Stimulated activated naive CD8-positive, alpha-beta T cell treated with anti-CD3 and anti-CD28 coated beads, Interleukin-15, Interleukin-2, amounts not matched to agents 100 U/mL and 50 U/mL, for 24 hours (primary cell): Measurements from ENCODE around the gene ERV3-1.
"Not testable (repeated sequence)": the region's sequence is repeated elsewhere in the genome, so short reads cannot be mapped to it uniquely, and the experiment has no call there.

Source experiments
- ATAC-seq: fragments of 150-1000 bp; cut with Tn5 transposase; one replicate; pipeline ENCODE4 v1.10.0; 2021
- DNase-seq: peaks from one replicate; pipeline ENCODE4 v3.0.0; 2021

Gene ERV3-1

DNA sequence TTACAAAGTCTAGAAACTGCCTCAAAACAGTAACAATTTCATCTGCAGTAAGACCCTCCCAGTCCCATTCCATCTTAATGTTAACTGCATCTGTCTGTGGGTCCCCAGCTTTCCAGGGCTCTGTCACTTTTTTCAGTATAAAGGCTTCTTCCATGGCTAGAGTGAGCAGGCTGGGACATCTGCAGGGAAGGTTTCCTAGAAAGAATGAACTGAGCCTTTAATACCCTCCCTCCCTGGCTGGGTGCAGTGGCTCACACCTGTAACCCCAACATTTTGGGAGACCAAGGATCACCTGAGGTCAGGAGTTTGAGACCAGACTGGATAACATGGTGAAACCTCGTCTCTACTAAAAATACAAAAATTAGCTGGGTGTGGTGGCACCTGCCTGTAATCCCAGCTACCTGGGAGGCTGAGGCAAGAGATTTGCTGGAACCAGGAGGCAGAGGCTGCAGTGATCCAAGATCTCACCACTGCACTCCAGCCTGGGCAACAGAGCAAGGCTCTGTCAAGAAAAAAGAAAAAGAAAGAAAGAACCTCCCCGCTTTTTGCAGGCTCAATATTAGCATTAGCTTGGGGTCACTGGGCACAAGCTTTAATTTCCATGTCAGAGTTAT is 3.4 kb downstream of the ERV3-1 start:
- ATAC-seq (no peak), DNase-seq (no peak)

DNA sequence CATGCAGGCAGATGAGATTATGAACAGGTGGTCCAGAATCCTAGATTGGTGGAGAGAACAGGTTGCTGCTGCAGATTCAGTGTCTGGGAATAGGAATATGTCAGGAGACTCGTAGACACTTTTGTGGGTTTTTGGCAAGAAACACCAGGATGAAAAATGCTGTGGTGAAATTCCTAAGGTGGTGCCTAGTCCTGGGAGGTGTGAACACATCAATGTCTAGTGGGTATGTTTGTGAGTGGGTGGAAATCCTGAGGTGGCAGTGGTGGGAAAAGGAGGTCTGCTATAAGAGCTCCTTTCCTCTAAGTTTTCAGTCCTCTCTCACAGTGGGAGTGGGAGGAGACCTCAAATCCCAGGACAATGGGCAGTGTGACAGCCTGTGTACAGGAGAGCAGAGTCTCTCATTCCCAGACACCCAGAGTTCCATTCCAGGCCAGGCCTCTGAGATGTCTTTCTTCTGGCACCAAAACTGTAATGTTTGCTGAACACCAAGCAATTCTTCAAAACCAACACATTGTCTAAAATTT is 5.1 kb downstream of the ERV3-1 start:
- no peak for DNase-seq
- no peak for ATAC-seq

DNA sequence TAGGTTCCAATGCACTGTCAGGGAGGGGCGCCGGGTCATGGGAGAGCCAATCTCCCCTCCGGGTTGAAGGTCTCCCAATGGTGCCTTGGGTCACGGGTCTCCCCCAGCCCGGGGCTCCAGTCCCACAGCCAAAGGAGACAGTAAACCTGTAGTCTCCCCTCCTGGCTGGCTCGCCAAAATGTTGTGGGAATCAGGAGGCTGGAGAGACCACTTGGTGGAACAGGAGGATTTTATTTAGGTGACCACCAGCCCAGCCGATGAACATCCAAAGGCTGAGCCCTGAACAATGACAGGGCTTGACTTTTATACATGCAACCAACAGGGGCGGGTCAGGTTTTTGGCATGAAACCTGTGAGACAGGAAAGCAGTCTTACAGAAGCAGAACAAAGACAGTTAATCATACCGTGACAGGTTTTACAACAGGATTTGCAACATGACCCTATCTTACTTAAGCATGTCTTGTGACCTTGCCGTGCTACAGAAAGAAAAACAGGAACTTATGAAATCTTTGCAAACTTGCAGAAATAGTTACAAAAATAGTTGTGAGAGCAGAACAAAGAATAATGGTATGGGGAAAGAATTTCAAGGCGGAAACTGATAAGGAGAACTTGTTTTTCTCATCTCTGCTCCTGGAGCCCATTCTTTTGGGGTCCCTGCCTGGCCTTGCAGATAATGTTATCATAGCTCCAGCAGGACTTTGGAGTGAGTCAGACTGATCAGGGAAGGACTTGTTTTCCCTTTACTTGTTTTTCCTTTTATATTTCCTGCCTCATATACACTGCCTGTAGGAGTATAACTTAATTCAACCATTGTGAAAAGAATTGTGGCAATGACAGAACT is 7.1 kb downstream of the ERV3-1 start:
- DNase-seq (no peak), ATAC-seq (no peak)

DNA sequence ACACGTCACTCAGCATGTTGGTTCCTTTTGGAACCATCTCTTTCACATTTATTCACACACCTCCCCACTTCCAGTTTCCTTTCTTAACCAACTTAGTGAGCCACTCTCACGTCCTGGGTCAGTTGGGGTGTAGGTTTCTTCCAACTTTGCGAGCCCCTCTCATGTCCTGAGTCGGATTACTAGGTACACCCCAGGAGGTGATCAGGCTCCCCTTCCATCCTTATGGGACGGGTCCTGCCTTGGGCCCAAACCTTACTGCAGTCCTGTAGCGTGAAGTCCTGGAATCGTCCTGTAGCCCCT is 7.7 kb downstream of the ERV3-1 start:
- DNase-seq (no peak), ATAC-seq (no peak)

DNA sequence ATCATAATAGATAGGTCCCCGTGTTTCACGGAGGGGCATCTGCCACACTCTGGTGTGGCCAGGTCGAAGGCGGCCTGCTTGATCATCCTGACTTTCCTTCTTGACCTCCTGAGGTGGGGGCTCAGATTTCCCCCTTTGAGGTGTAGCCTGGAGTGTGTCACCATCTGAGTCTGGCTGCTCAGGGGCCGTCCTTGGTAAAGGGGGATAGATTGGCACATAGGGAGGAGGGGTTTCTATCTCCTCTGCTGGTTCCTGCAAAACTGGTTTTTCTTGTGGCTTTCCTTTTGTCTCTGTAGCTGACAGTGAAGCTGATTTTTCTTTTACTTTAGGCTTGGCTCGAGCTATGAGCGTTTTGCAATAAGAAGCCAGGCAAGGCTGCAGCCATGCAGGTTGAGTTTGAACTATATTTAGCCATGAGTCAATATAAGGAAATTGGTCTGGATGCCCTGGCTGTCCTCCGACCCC is 8.5 kb downstream of the ERV3-1 start:
- ATAC-seq (no peak), DNase-seq (no peak)

DNA sequence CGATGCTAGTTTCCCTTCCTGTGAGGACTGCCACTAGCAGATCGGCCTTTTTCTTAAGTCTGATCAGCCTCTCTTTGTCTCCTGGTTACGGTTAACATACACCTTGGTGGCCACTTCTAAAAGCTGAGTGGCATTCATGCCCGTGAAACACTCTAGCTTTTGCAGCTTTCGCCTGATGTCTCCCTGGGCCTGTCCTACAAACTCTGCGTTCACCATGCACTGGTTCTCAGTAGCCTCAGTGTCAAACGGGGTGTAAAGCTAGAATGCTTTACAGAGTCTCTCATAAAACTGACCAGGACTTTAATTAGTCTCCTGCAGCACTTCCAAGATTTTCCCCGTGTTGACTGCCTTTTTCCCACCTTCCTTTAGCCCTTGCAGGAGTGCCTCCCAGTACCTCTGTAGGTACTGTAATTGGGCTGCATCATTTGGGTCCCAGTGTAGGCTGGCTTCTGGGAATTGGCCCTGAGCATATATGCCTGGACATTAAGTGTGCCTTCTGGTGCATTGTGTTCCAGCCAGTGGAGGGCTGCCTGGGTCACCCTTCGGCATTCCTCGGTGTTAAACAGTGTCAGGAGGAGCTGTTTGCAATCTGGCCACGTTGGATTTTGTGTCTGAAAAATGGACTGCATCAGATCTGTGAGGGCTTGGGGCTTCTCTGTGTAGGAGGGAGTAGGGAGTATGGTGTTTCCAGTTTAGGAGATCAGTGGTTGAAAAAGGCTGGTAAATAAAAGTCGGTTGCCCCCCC is 9.2 kb downstream of the ERV3-1 start:
- no peak for DNase-seq
- ATAC-seq, result no peak

DNA sequence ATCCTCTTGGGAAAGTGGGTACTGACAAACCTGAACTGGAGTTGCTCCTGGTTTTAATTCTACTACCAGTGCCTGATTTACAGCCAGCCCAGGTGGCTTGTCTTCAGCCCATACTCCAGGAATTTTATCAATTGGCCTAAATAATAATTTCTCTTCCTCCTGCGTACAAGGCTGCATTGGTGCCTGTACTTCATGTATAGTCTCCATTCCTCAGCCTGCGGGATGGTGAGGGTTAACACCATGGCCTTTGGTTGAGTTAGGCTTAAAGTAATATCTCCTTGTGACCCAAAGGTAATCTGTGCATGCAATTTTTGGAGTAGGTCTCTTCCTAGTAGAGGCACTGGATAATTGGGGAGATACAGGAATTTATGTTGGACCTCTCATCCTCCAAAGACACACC is 10.2 kb downstream of the ERV3-1 start:
- ATAC-seq (no peak), DNase-seq (no peak)

DNA sequence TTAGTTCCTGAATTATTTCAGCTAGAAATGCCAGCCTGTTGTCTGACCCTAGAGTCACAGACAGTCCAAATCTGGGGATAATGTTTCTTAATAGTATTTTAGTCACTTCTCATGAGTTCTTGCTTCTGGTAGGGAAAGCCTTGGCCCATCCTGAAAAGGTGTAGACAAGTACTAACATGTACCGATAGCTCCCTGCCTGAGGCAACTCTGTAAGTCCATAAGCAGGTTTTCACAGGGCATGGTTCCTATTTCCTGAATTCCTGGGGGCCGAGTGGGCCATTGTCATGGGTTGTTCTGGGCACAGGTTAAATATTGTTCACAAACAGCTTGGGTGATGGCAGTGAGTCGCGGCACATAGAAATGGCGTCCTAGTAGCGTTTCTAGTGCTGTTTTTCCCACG is 12.6 kb downstream of the ERV3-1 start:
- ATAC-seq (no peak), DNase-seq (no peak)

DNA sequence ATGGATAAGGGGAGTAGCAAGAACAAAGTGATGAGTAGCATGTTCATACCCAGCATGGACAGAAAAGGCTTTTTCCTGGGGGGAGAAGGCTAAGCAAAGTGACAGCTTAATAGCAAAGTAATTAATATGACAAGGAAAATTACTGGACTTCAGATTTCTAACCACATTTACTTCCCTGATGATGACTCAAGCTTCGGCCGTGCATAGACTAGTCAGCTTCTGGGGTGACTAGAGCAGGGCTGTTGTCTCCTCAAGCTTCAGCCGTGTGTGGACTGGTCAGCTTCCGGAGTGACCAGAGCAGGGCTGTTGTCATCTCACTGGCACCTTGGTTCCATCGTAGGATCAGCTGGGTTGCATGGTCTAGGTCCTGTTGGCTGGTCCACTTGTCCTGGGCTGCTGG is 13.5 kb downstream of the ERV3-1 start:
- ATAC-seq (no peak), DNase-seq (no peak)

DNA sequence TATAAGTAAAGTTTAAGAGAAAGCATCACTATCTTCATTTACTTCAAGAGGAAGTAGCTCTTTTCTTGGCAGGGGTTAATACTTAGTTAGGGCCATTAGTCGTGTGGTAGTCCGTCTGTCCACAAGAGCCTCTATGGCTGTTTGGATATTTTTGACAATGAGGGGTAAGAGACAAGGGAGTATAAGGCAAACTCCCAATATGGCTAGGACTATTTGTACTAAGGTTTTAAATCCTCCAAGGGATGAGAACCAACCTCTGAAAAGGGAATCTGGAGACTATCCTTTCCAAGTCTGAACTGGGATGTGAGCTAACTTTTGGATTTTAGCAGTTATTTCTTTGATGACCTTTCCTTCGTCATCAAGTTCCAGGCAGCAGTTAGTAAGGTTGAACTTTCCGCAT is 15.6 kb downstream of the ERV3-1 start, which contains the start of gene ZNF117:
Gene ZNF117 (minus strand): TSS at position 101 of the 400 bp plus-strand sequence.
- ATAC-seq (no peak), DNase-seq (no peak)

DNA sequence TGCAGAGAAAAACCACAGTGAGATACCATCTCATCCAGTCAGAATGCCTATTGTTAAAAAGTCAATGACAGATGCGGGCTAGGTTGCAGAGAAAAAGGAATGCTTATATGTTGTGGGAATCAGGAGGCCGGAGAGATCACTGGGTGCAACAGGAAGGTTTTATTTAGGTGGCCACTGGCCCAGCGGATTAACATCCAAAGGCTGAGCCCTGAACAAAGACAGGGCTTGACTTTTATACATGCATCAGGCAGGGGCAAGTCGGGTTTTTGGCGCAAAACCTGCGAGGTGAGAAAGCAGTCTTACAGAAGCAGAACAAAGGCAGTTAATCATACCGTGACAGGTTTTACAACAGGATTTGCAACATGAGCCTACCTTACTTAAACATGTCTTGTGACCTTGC is 16.3 kb downstream of the ERV3-1 start:
- ATAC-seq (no peak), DNase-seq (no peak)

DNA sequence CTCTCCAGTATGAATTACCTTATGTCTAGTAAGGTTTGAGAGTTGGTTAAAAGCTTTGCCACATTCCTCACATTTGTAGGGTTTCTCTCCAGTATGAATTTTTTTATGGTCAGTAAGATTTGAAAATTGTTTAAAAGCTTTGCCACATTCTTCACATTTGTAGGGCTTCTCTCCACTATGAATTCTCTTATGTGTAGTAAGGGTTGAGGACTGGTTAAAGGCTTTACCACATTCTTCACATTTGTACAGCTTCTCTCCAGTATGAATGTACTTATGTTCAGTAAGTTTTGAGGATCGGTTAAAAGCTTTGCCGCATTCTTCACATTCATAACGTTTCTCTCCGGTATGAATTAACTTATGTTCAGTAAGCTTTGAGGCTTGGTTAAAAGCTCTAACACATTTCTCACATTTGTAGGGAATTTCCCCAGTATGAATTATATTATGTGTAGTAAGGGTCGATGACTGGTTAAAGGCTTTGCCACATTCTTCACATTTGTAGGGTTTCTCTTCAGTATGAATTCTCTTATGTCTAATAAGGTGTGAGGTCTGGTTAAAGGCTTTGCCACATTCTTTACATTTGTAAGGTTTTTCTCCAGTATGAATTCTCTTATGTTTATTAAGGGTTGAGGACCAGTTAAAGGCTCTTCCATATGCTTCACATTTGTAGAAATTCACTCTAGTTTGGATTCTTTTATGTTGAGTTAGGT is 27.8 kb downstream of the ERV3-1 start:
- ATAC-seq, result no peak
- no peak for DNase-seq

DNA sequence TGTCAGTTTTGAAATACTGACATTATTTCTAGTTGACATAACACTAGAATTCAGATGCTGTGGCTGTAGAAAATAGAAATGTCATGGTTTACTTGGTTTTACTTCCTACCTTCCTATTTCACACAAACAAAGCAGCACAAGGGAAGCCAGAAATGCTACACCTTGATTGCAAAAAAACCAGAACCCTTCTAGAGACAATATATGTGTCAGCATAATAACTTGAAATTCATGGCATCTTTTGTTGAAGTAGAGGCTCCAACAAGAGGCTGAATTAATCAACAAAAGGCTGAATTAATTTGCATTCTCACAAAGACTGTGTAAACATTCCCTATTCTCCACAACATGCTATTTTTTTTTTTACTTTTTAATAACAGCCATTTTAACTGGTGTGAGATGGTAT is 40.9 kb downstream of the ERV3-1 start:
- ATAC-seq, result no peak

DNA sequence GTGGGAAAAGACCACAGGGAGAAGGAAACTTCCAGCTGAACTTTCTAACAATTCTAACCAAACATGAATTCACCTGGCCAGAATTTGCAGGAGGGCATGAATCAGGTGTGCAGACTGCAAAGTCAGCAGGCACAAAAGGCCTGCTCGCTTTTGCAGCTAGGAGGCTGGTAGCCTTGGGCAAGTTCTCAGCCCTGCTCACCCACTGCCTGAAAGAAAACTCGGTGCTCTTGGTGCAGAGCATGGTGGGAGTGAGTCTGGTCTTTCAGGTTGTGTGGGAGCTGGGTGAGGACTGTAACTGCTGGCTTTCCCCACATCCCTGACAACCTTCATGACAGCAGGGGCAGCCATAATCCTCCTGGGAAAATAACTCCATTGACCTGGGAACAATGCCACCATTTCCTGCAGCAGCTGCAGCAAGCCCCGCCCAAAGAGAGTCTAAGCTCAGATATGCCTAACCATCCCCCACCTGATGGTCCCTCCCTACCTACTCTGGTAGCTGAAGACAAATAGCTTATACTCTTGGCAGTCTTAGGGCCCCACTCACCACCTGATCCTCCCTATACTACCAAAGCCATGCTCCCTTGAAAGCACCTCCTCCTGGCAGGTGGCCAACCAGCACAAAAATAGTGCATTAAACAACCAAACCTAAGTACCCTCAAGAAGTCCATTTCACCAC is 47.3 kb downstream of the ERV3-1 start:
- no peak for DNase-seq

More for the DNA sequence above, 40.9 kb downstream of the ERV3-1 start:
- DNase-seq, result no peak

DNA sequence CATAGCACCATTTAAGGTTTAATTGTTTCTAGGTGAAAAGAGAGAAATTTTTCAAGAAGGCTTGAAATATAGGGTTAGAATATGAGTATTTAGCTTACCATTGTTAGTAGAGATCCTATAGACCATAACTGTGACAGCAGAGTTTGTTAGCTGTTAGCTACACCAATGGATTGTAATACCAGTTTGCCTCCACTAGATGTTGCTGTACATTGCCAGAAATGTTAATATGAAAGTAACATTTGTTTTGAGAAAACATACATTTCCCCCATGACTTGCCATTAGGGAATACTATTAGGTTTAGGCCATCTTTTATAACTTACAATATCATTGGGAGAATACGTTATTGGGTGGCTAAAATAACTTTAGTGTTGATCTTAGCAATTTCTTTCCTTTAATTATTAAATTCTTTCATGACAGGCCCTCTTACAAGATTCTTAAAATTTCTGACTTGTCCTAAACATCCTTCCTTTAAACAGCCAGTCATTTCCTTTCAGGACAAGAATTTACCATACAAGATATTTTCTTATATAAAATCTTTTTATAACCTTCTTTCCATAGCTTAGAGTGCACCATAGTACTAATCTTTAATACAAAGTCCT is 55.1 kb downstream of the ERV3-1 start:
- no peak for ATAC-seq
- DNase-seq, result no peak

More for the DNA sequence above, 47.3 kb downstream of the ERV3-1 start:
- no peak for ATAC-seq

DNA sequence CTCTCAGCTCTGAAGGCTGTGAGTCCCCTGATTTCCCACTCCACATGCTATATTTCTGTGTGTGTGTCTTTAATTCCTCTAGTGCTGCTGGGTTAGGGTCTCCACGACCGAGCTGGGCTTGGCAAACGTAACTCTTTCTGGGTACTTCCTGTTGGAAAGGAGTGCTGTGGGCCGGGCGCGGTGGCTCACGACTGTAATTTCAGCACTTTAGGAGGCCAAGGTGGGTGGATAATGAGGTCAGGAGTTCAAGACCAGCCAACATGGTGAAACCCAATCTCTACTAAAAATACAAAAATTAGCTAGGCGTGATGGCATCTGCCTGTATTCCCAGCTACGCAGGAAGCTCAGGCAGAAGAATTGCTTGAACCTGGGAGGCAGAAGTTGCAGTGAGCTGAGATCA is 55.8 kb downstream of the ERV3-1 start:
- not testable (repeated sequence) for ATAC-seq

DNA sequence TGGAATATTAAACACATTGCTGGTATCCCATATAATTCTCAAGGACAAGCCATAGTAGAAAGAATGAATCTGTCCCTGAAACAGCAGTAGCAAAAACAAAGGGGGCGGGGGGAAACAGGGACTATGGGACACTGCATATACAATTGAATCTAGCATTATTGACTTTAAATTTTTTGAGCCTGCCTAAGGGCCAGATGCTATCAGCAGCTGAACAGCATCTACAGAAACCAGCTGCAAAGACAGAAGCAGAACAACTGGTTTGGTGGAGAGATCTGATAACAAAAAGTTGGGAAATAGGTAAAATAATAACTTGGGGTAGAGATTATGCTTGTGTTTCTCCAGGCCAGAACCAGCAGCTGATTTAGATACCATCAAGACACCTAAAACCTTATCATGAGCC is 57.7 kb downstream of the ERV3-1 start:
- ATAC-seq, DNase-seq: not testable (repeated sequence)

More for the DNA sequence above, 55.8 kb downstream of the ERV3-1 start:
- DNase-seq, result not testable (repeated sequence)

DNA sequence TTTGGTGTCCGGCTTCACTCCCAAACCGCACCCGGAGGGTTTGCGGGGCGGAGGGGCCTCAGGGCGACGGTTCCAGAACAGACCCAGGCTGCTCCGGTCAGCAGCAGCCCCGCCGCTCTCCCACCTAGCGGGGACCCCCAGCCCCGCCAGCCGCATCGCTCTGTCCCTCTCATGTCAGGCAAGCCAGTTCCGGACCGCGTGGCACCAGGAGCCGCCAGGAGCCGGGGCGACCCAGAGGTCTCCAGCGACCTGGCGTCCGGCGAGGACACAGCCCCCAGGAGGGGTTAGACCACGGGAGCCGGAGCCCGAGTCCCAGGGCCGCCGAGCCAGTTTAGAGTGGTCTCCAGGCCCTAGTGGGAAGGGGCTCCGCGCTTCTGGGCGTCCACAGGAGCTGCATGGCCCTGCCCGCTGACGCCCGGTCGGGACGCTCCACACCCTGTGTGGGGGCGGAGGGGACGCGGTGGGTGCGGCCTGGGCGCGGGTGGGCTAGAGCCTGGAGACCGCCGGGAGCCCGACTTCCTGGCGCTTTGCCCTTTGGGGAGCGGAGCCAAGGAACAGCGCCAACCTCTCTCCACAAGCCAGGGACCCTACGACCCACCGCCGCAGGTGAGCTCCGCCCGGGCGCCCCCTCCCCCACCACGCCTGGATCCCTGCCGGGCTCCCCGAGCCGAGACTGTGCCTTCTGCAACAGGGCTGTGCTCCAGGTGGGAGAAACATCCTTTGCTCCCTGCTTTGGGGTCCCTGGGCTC is 59.1 kb downstream of the ERV3-1 start:
- ATAC-seq, result no peak
- DNase-seq, result no peak

DNA sequence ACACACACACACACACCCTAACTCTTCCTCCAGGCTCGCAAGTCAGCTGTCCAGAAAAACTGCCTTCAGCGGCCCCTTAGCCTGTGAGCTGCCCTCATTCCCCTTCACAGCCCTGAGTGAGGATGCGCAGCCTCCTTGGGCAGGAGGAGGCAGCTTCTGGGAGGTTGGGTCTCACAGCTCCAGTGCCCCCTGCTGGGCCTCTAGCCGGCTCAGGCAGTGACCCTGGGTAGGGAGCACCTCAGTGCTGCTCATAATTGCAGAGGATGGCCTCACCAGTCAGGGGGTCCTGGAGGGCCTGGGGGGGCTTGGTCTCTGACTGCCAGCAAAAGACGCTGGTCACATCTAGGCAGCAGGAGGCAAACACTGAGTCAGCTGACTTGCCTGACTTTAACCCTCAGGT is 59.7 kb downstream of the ERV3-1 start:
- ATAC-seq, result peak; percentile 78
- peak; percentile 40 for DNase-seq

DNA sequence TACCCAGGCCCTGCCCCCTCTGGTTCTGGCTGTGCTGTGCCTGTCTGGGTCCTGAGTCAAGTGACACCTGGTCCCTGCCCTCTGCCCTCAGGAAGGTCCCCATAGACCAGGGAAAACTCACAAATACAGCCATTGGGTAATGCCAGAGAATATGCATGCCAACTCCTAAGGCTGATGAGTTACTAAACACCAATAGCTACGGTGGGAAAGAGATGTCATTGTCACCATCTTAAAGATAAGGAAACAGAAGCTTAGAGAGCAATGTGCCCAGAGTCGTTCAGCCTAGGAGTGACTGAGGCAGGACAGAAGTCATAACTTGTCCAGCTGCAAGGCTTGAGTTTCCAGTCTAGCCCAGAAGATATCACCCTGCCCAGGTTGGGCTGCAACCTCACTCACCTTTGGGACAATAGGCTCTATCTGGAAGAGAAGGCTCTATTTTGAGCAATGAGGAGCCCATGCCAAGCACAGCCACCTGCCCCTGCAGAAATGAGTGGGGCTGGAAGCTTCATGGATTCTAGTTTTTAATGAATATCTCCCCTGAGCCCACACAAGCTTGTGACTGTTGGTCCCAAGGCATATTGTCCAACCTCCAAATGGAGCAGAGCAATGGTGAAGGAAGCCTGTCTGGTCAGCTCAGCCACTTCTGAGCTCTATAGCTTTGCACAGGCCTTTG is 60.8 kb downstream of the ERV3-1 start:
- ATAC-seq, result no peak
- no peak for DNase-seq
